Kidney (tissue), 14 donors: Measurements from ENCODE around the gene ELOVL6. TPM values are rescaled to one million over a fixed set of nuclear protein-coding genes. Genes with fewer than 3 reads are reported as not detected.
"Not testable (repeated sequence)": the region's sequence is repeated elsewhere in the genome, so short reads cannot be mapped to it uniquely, and the experiment has no call there.

Source experiments
- DNase-seq, 5 donors: peaks; one replicate each; pipeline ENCODE4 v3.0.0-alpha.2; 2013 to 2020
- FAIRE-seq: peaks from 2 replicates; lab custom pipeline; 2012; peaks lifted over from hg19 to GRCh38; lab: Jason Lieb, UNC
- H3K27ac ChIP-seq, 2 donors: one replicate each; pipeline ENCODE4 v1.7.0; 2013; ENCODE audit warnings: low read depth in 2 of 2, low read length in 2 of 2, inconsistent platforms in 1 of 2
- H3K27me3 ChIP-seq: one replicate; pipeline ENCODE4 v1.7.1; 2013; ENCODE audit warnings: low read length, inconsistent platforms; ENCODE audit not compliant: control insufficient read depth, insufficient read depth
- H3K36me3 ChIP-seq, 3 donors: one replicate each; pipeline versions ENCODE4 v1.7.0 to v1.7.1; 2013; ENCODE audit warnings: low read length in 3 of 3, control low read depth in 1 of 3, inconsistent platforms in 1 of 3; ENCODE audit not compliant: insufficient read depth in 3 of 3, control insufficient read depth in 2 of 3
- H3K4me1 ChIP-seq, 3 donors: one replicate each; pipeline versions ENCODE4 v1.7.0 to v1.7.1; 2013; ENCODE audit warnings: low read length in 3 of 3, inconsistent platforms in 1 of 3, low read depth in 1 of 3; ENCODE audit not compliant: control insufficient read depth in 2 of 3, insufficient read depth in 2 of 3
- H3K4me3 ChIP-seq, 3 donors: one replicate each; pipeline versions ENCODE4 v1.7.0 to v1.8.1; 2013; ENCODE audit warnings: low read length in 3 of 3, control low read depth in 1 of 3, inconsistent platforms in 1 of 3
- H3K9ac ChIP-seq, 3 donors: one replicate each; pipeline versions ENCODE4 v1.7.0 to v1.7.1; 2013; ENCODE audit warnings: low read length in 3 of 3, control low read depth in 1 of 3, inconsistent platforms in 1 of 3
- H3K9me3 ChIP-seq, 3 donors: one replicate each; pipeline versions ENCODE4 v1.7.0 to v1.7.1; 2013; ENCODE audit warnings: low read length in 3 of 3, control low read depth in 1 of 3, inconsistent platforms in 1 of 3; ENCODE audit not compliant: control insufficient read depth in 2 of 3, insufficient read depth in 1 of 3
- intact Hi-C: fragments of 100-400 bp; cut with DNase I; formaldehyde crosslinking; loops from one replicate; pipeline ENCODE4 v1.11.1; 2022
- polyA plus RNA-seq: library from polyadenylated mRNA; stranded (reverse); fragments of 350-450 nt; fragmentation: Illumina TruSeq; extraction: RNeasy Lipid Tissue Mini Kit (QIAGEN cat#74804); gene quantifications from one replicate; pipeline ENCODE4 v1.2.3, GENCODE V29; 2014; ENCODE audit warnings: low read depth, low replicate concordance; ENCODE audit not compliant: insufficient read depth
- total RNA-seq: library from RNA; stranded (reverse); fragmentation: NEBNext Ultra II Directional; extraction: Animal tissue kit (Norgen Biotek cat#: 25700); gene quantifications from one replicate; pipeline ENCODE4 v1.2.1, GENCODE V29; 2021
- TF ChIP-seq, protein P1 (sequence below): IDR thresholded peaks from 3 replicates; pipeline ENCODE4 v1.5.1; 2012; ENCODE audit warnings: mild to moderate bottlenecking, moderate library complexity, borderline replicate concordance; ENCODE audit not compliant: insufficient read depth; ENCODE audit errors: extremely low read depth
- donor health status: control.
- donor health status: control.
- donor health status: control.
- donor health status: control.
- donor health status: control.
- donor health status: DM: yes; HTN: yes; CAD: no.
- donor health status: Normal renal cell carcinoma (clear cell type).

ELOVL6 gene
- total and polyA plus RNA-seq, 2 donors from 2014 or later: 10.7 to 21.5 TPM

DNA sequence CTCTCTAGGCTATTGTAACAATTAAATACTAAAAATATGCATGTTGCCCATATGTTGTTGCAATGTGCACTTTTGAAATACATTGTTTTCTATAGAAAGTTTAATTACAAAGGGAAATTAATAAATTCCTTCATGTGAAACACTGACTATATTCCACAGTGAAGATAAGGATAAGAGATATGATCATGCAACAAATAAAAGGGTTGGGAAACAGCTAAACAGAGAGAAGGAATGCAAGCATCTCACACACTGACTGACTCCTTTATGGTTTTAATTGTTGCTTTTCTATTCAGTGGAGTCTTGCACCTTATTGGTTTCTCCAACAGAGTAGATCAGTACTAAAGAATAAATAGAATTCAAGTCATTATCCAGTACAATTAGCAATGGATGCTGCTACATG, 37.8 kb downstream of the ELOVL6 start:
- no peak overlapping the region for H3K9ac ChIP-seq
- no peak for FAIRE-seq
- TF ChIP-seq, protein P1, sequence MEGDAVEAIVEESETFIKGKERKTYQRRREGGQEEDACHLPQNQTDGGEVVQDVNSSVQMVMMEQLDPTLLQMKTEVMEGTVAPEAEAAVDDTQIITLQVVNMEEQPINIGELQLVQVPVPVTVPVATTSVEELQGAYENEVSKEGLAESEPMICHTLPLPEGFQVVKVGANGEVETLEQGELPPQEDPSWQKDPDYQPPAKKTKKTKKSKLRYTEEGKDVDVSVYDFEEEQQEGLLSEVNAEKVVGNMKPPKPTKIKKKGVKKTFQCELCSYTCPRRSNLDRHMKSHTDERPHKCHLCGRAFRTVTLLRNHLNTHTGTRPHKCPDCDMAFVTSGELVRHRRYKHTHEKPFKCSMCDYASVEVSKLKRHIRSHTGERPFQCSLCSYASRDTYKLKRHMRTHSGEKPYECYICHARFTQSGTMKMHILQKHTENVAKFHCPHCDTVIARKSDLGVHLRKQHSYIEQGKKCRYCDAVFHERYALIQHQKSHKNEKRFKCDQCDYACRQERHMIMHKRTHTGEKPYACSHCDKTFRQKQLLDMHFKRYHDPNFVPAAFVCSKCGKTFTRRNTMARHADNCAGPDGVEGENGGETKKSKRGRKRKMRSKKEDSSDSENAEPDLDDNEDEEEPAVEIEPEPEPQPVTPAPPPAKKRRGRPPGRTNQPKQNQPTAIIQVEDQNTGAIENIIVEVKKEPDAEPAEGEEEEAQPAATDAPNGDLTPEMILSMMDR: no peak
- no peak overlapping the region for H3K4me3 ChIP-seq
- H3K36me3 ChIP-seq: no peaks in the 10 kb centered on the region
- intact Hi-C loops: no loop called here
- H3K9me3 ChIP-seq: no peaks in the 10 kb centered on the region
- no peak overlapping the region for H3K27ac ChIP-seq
- H3K4me1 ChIP-seq: peaks cover 0 to 7% (median 0%) of the 10 kb centered on the region in 3 donors
- DNase-seq: no peak
- H3K27me3 ChIP-seq: no peaks in the 10 kb centered on the region

DNA sequence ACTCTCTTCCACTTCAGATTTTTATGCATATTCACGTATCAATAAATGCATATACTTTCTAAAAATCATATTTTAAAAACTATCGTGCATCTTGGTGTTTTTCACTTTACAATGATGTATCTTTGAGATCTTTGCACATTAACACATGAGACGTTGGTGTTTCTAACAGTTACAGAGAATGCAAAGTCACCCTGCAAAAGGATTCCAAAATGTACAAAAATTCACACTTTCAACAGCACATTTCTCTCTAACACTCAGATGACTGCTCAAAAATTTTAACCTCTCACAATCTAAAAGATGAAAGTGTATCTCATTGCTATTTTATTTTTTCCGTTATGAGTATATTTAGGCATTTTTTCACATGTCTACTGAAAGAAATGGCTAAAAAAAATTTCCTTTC, 38.9 kb downstream of the ELOVL6 start:
- Histone ChIP-seq H3K36me3 (no peaks in the 10 kb centered on the region), H3K27me3 (no peaks in the 10 kb centered on the region), H3K4me3 (no peak overlapping the region), H3K9me3 (no peaks in the 10 kb centered on the region), H3K27ac (no peak overlapping the region), H3K4me1 (peaks cover 0 to 7% (median 0%) of the 10 kb centered on the region in 3 donors), H3K9ac (no peak overlapping the region)
- intact Hi-C loops: no loop called here
- FAIRE-seq (no peak), DNase-seq (no peak)
- TF ChIP-seq, protein P1: no peak

DNA sequence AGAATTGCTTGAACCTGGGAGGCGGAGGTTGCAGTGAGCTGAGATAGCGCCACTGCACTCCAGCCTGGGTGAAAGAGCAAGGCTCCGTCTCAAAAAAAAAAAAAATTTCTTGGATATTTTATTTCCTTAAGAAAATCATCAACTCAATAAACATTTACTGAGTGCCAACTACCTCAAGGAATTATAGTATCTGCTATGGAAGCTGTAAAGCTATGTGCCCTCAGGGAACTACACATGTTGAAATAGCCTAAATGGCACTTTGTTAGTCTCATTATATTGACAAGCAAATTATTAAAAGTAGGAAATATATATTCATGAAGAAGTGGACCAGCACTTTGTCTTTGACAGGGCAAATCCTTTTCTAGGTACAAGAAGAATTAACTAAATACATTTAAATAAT, 40.8 kb downstream of the ELOVL6 start:
- H3K4me3 ChIP-seq: no peak overlapping the region
- H3K27me3 ChIP-seq: no peaks in the 10 kb centered on the region
- intact Hi-C loops: no loop called here
- H3K4me1 ChIP-seq: no peaks in the 10 kb centered on the region
- H3K27ac ChIP-seq: no peak overlapping the region
- H3K9me3 ChIP-seq: no peaks in the 10 kb centered on the region
- H3K36me3 ChIP-seq: no peaks in the 10 kb centered on the region
- FAIRE-seq (no peak), DNase-seq (no peak)
- TF ChIP-seq, protein P1: no peak
- H3K9ac ChIP-seq: no peak overlapping the region

DNA sequence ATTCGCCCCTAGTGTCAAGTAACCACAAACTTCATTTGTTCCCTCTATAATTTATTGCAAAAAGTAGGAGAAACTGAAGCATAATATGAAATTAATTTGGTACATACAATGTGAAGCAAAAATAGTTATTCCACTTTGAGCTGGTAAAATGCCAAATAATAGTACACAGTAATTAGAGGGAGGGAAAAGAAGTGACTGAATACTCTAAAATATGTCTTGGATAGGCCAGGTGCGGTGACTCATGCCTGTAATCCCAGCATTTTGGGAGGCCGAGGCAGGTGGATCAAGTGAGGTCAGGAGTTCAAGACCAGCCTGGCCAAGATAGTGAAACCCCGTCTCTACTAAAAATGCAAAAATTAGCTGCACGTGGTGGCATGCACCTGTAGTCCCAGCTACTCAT, 41.2 kb downstream of the ELOVL6 start:
- H3K27me3 ChIP-seq, H3K9me3 ChIP-seq, H3K27ac ChIP-seq, intact Hi-C loops, H3K36me3 ChIP-seq, H3K4me1 ChIP-seq, H3K4me3 ChIP-seq, H3K9ac ChIP-seq, DNase-seq, FAIRE-seq: not testable (repeated sequence)
